ENCODE data around the gene COPB2. TPM values are rescaled to one million over a fixed set of nuclear protein-coding genes. Genes with fewer than 3 reads are reported as not detected.

Gene COPB2
- total RNA-seq, 1 donor from 2014 or later, result 86.1 TPM

DNA sequence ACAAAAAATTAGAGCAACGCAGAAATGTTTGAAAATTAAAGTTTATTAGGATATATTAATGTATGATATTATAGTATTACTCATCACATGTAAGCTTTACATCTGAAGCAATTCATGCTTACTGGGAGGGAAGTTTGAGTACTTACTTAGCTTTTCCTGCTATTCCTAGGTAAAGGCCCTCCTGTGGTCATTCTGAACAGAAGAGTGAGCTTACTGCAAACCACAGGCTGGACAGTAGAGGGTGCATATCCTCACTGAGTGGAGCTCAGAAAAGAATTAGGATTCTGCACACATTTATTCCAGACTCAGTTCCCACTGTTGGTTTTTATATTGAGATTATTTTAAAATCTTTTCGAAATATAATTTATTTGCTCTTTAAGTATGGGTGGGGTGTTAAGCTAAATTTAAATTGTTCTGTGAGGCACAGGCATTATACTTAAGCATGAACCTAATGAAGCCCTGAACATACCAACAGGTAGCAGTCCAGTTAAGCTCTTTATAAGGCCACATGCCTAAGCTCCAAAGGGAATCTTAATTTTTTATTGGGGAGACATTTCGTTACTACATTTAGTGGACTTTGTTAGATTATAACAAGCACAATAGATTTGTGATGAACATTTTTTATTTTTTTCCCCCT is 35.4 kb downstream of the COPB2 start:
- H3K4me3 Mint-ChIP-seq, result no peak overlapping the region
- no peaks in the 10 kb centered on the region for H3K9me3 Mint-ChIP-seq
- H3K27me3 ChIP-seq, result no peaks in the 10 kb centered on the region
- H3K9ac ChIP-seq, result no peak overlapping the region
- H3K36me3 ChIP-seq, result peaks cover 23% of the 10 kb centered on the region
- peaks cover 32% of the 10 kb centered on the region for H3K36me3 Mint-ChIP-seq
- DNase-seq (ENCODE audit: low spot score), result peak; percentile 64
- H3K27me3 Mint-ChIP-seq (ENCODE audit: insufficient read depth, low read depth), result peaks cover 2% of the 10 kb centered on the region
- peaks cover 9% of the 10 kb centered on the region for H3K4me1 ChIP-seq
- no peak overlapping the region for H2AFZ ChIP-seq (replicated peaks)
- H3K9me3 ChIP-seq (ENCODE audit: low read depth), result no peaks in the 10 kb centered on the region
- peaks cover 12% of the 10 kb centered on the region for H4K20me1 ChIP-seq (ENCODE audit: low read depth)
- no peak overlapping the region for H3K27ac Mint-ChIP-seq
- peaks cover 19% of the 10 kb centered on the region for H3F3A ChIP-seq (ENCODE audit: low read depth)
- TF ChIP-seq, protein P1, sequence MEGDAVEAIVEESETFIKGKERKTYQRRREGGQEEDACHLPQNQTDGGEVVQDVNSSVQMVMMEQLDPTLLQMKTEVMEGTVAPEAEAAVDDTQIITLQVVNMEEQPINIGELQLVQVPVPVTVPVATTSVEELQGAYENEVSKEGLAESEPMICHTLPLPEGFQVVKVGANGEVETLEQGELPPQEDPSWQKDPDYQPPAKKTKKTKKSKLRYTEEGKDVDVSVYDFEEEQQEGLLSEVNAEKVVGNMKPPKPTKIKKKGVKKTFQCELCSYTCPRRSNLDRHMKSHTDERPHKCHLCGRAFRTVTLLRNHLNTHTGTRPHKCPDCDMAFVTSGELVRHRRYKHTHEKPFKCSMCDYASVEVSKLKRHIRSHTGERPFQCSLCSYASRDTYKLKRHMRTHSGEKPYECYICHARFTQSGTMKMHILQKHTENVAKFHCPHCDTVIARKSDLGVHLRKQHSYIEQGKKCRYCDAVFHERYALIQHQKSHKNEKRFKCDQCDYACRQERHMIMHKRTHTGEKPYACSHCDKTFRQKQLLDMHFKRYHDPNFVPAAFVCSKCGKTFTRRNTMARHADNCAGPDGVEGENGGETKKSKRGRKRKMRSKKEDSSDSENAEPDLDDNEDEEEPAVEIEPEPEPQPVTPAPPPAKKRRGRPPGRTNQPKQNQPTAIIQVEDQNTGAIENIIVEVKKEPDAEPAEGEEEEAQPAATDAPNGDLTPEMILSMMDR (IDR thresholded peaks at IDR 0.05), result peak; percentile 72
- no peak for TF ChIP-seq EZH2phosphoT487 (IDR thresholded peaks at IDR 0.05)
- no peaks in the 10 kb centered on the region for H3K79me2 ChIP-seq (ENCODE audit: low read depth)
- no peak overlapping the region for H3K27ac ChIP-seq
- H3K4me3 ChIP-seq, result no peak overlapping the region
- H3K4me2 ChIP-seq, result no peak overlapping the region
- peaks cover 23% of the 10 kb centered on the region for H3K4me1 Mint-ChIP-seq

DNA sequence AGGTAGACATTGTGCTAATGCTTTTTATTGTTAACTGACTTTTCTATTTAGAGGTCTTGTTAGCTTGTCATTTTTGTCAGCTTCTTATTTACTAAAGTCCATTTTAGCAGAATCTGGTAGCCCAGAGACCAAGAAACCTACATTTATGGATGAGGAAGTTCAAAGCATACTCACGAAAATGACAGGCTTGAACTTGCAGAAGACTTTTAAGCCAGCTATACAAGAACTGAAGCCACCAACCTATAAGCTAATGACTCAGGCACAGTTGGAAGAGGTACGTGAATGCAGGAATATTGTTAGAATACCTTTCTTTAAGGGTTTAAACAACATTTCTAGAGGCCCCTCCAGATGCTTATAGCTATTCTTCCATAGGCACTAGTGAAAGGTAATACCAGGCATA is 42.7 kb downstream of the COPB2 start:
- no peaks in the 10 kb centered on the region for H3K36me3 ChIP-seq
- peaks cover 4% of the 10 kb centered on the region for H3K36me3 Mint-ChIP-seq
- no peaks in the 10 kb centered on the region for H3K9me3 ChIP-seq (ENCODE audit: low read depth)
- H4K20me1 ChIP-seq (ENCODE audit: low read depth), result no peaks in the 10 kb centered on the region
- no peaks in the 10 kb centered on the region for H3K4me1 Mint-ChIP-seq
- peaks cover 29% of the 10 kb centered on the region for H3K79me2 ChIP-seq (ENCODE audit: low read depth)
- no peak overlapping the region for H3K4me2 ChIP-seq
- H3K9me3 Mint-ChIP-seq, result no peaks in the 10 kb centered on the region
- no peak overlapping the region for H3K27ac ChIP-seq
- no peak for TF ChIP-seq EZH2phosphoT487 (IDR thresholded peaks at IDR 0.05)
- TF ChIP-seq, protein P1 (IDR thresholded peaks at IDR 0.05), result no peak
- TF ChIP-seq EZH2 (IDR thresholded peaks at IDR 0.05), result no peak
- H3K4me1 ChIP-seq, result peaks cover 8% of the 10 kb centered on the region
- H3K4me3 Mint-ChIP-seq, result no peak overlapping the region
- no peaks in the 10 kb centered on the region for H3F3A ChIP-seq (ENCODE audit: low read depth)
- H3K4me3 ChIP-seq, result no peak overlapping the region
- no peak for DNase-seq (ENCODE audit: low spot score)
- no peak overlapping the region for H2AFZ ChIP-seq (replicated peaks)
- no peak overlapping the region for H3K27ac Mint-ChIP-seq
- no peak overlapping the region for H3K9ac ChIP-seq
- H3K27me3 ChIP-seq, result peaks cover 14% of the 10 kb centered on the region
- H3K27me3 Mint-ChIP-seq (ENCODE audit: insufficient read depth, low read depth), result no peaks in the 10 kb centered on the region

- no peaks in the 10 kb centered on the region for H3F3A ChIP-seq (ENCODE audit: low read depth)
- Mint-ChIP-seq H3K27ac (no peak within 1 kb of the TSS), H3K4me3 (no peak within 1 kb of the TSS), H3K27me3 (ENCODE audit: insufficient read depth, low read depth) (no peaks in the 10 kb centered on the region), H3K4me1 (no peaks in the 10 kb centered on the region), H3K9me3 (no peaks in the 10 kb centered on the region), H3K36me3 (no peaks in the 10 kb centered on the region)
- no peaks in the 10 kb centered on the region for H3K36me3 ChIP-seq
- H2AFZ ChIP-seq (replicated peaks), result peak within 1 kb of the TSS; percentile 98
- H3K9ac ChIP-seq, result peak within 1 kb of the TSS; percentile 88
- H3K27me3 ChIP-seq, result peaks cover 40% of the 10 kb centered on the region
- H3K4me1 ChIP-seq, result peaks cover 8% of the 10 kb centered on the region
- no peaks in the 10 kb centered on the region for H3K9me3 ChIP-seq (ENCODE audit: low read depth)
- DNase-seq (ENCODE audit: low spot score), result peak; percentile 79
- H3K79me2 ChIP-seq (ENCODE audit: low read depth), result peaks cover 29% of the 10 kb centered on the region
- H3K27ac ChIP-seq, result no peak within 1 kb of the TSS
- H3K4me3 ChIP-seq, result peak within 1 kb of the TSS; percentile 96
- peak within 1 kb of the TSS; percentile 99 for H3K4me2 ChIP-seq
- TF ChIP-seq, protein P1 (IDR thresholded peaks at IDR 0.05), result no peak
- no peak for TF ChIP-seq EZH2phosphoT487 (IDR thresholded peaks at IDR 0.05)
- no peak for TF ChIP-seq EZH2 (IDR thresholded peaks at IDR 0.05)
- H4K20me1 ChIP-seq (ENCODE audit: low read depth), result no peaks in the 10 kb centered on the region
Observed at GRCh38 chr3:139343895-139344856, 45.3 kb downstream of the COPB2 start, which contains the start of gene MRPS22. TSS of gene MRPS22 (plus strand) at chr3:139344020. CDS start at chr3:139344027, 7 bp downstream.
